Liver (tissue), 9 donors: ENCODE data around the gene SCNN1B. TPM values are rescaled to one million over a fixed set of nuclear protein-coding genes. Genes with fewer than 3 reads are reported as not detected.

Experiments used
- DNase-seq: peaks from one replicate; pipeline ENCODE4 v3.0.0-alpha.2; 2017; ENCODE audit warnings: low spot score
- H3K27ac ChIP-seq, 2 donors: one replicate each; pipeline ENCODE4 v1.7.0; 2013; ENCODE audit warnings: inconsistent platforms in 2 of 2, low read length in 2 of 2, control low read depth in 1 of 2, low read depth in 1 of 2, mild to moderate bottlenecking in 1 of 2
- H3K27me3 ChIP-seq, 4 donors: one replicate each; pipeline versions ENCODE4 v1.6.1 to v1.7.0; 2013; ENCODE audit warnings: low read length in 3 of 4, inconsistent platforms in 1 of 4, mild to moderate bottlenecking in 1 of 4, moderate library complexity in 1 of 4; ENCODE audit not compliant: control insufficient read depth in 4 of 4, insufficient read depth in 4 of 4
- H3K36me3 ChIP-seq, 4 donors: one replicate each; pipeline versions ENCODE4 v1.6.1 to v1.7.0; 2013; ENCODE audit warnings: low read length in 3 of 4, mild to moderate bottlenecking in 3 of 4, low read depth in 1 of 4, moderate library complexity in 1 of 4; ENCODE audit not compliant: control insufficient read depth in 4 of 4, insufficient read depth in 3 of 4
- H3K4me1 ChIP-seq, 4 donors: one replicate each; pipeline versions ENCODE4 v1.6.1 to v1.7.0; 2013; ENCODE audit warnings: low read length in 3 of 4, mild to moderate bottlenecking in 3 of 4, moderate library complexity in 1 of 4; ENCODE audit not compliant: control insufficient read depth in 4 of 4, insufficient read depth in 4 of 4
- H3K4me3 ChIP-seq, 3 donors: one replicate each; pipeline versions ENCODE4 v1.6.1 to v1.7.0; 2013; ENCODE audit warnings: low read length in 3 of 3, control low read depth in 1 of 3, low read depth in 1 of 3, mild to moderate bottlenecking in 1 of 3
- H3K9ac ChIP-seq, 2 donors: one replicate each; pipeline ENCODE4 v1.7.0; 2013; ENCODE audit warnings: low read length in 2 of 2, mild to moderate bottlenecking in 2 of 2, moderate library complexity in 2 of 2, control low read depth in 1 of 2, low read depth in 1 of 2
- H3K9me3 ChIP-seq, 4 donors: one replicate each; pipeline versions ENCODE4 v1.6.1 to v1.7.0; 2013; ENCODE audit warnings: low read length in 3 of 4; ENCODE audit not compliant: control insufficient read depth in 4 of 4
- ATF3 ChIP-seq: IDR thresholded peaks from 2 replicates; pipeline ENCODE4 v1.6.1; 2016; ENCODE audit warnings: antibody characterized with exemption
- EGR1 ChIP-seq, 2 donors: IDR thresholded peaks; 2 replicates each; pipeline ENCODE4 v1.6.1; 2016 to 2018; ENCODE audit warnings: antibody characterized with exemption in 2 of 2, low read depth in 2 of 2
- GABPA ChIP-seq, 2 donors: IDR thresholded peaks in 1 of 2; conservative IDR thresholded peaks in 1 of 2; 2 replicates each; pipeline ENCODE4 v1.6.1; 2016; ENCODE audit warnings: antibody characterized with exemption in 2 of 2, mild to moderate bottlenecking in 1 of 2, moderate library complexity in 1 of 2
- HNF4A ChIP-seq, 2 donors: conservative IDR thresholded peaks; 2 replicates each; pipeline ENCODE4 v1.6.1; 2016; ENCODE audit warnings: antibody characterized with exemption in 2 of 2, mild to moderate bottlenecking in 2 of 2
- HNF4G ChIP-seq: IDR thresholded peaks from 2 replicates; pipeline ENCODE4 v1.6.1; 2016; ENCODE audit warnings: antibody characterized with exemption
- JUND ChIP-seq, 2 donors: IDR thresholded peaks; 2 replicates each; pipeline ENCODE4 v1.6.1; 2016; ENCODE audit warnings: antibody characterized with exemption in 2 of 2
- RAD21 ChIP-seq, 2 donors: IDR thresholded peaks; 2 replicates each; pipeline ENCODE4 v1.6.1; 2016; ENCODE audit warnings: antibody characterized with exemption in 2 of 2, mild to moderate bottlenecking in 2 of 2
- RXRA ChIP-seq, 2 donors: IDR thresholded peaks; 2 replicates each; pipeline ENCODE4 v1.6.1; 2017 to 2018; ENCODE audit warnings: antibody characterized with exemption in 2 of 2, mild to moderate bottlenecking in 1 of 2
- SP1 ChIP-seq: IDR thresholded peaks from 2 replicates; pipeline ENCODE4 v1.6.1; 2018; ENCODE audit warnings: antibody characterized with exemption, mild to moderate bottlenecking
- TAF1 ChIP-seq: conservative IDR thresholded peaks from 2 replicates; pipeline ENCODE4 v1.6.1; 2016; ENCODE audit warnings: antibody characterized with exemption, mild to moderate bottlenecking
- YY1 ChIP-seq: IDR thresholded peaks from 2 replicates; pipeline ENCODE4 v1.6.1; 2016; ENCODE audit warnings: antibody characterized with exemption, mild to moderate bottlenecking
- ZBTB33 ChIP-seq: IDR thresholded peaks from 2 replicates; pipeline ENCODE4 v1.6.1; 2016; ENCODE audit warnings: antibody characterized with exemption
- WGBS: extraction: QIAGEN DNeasy Blood & Tissue Kit; methylation state at CpG from one replicate; pipeline ENCODE4 v1.1.7; 2013; 5-methylcytosine and 5-hydroxymethylcytosine counted together
- polyA plus RNA-seq, 2 donors: library from polyadenylated mRNA; stranded (reverse) in 1 of 2; unstranded in 1 of 2; fragments of 200-250 nt in 1 of 2; fragments of >200 nt in 1 of 2; fragmentation: Nextera tagmentation in 1 of 2; extraction: Ambion mirVana in 1 of 2; gene quantifications; one replicate each; pipeline versions ENCODE4 v1.2.1 to v1.2.3, GENCODE V29; 2013 to 2015
- total RNA-seq, 2 donors: library from RNA; depleted of rRNA; stranded (reverse); fragments of >200 nt; gene quantifications; one replicate each; pipeline ENCODE4 v1.2.3, GENCODE V29; 2014
- donor health status: healthy.
- donor health status: healthy.
- donor health status: healthy.
- donor health status: healthy.
- donor health status: healthy.

Gene SCNN1B
- total and polyA plus RNA-seq, 4 donors = 0.08 to 0.17 (median 0.14) TPM; not detected in 1

- Histone ChIP-seq H3K27ac (no peak overlapping the region), H3K9ac (no peak overlapping the region), H3K36me3 (peaks cover 16 to 74% (median 40%) of the 10 kb centered on the region in 4 donors), H3K4me1 (no peaks in the 10 kb centered on the region), H3K9me3 (no peaks in the 10 kb centered on the region), H3K27me3 (no peaks in the 10 kb centered on the region), H3K4me3 (no peak overlapping the region)
- no peak for DNase-seq
- WGBS = over 99% methylated on average over 2 of the region's 2 CpGs
- TF ChIP-seq HNF4G (no peak), SP1 (no peak), RXRA (IDR thresholded peaks at IDR 0.05) (no peak), JUND (IDR thresholded peaks at IDR 0.05) (no peak), TAF1 (no peak), ATF3 (no peak), YY1 (no peak)
These were observed 100.0 kb downstream of the SCNN1B start for GRCh38 chr16:23402100-23402499.

- Histone ChIP-seq H3K4me3 (no peak overlapping the region), H3K4me1 (no peaks in the 10 kb centered on the region), H3K36me3 (peaks cover 14 to 71% (median 35%) of the 10 kb centered on the region in 4 donors), H3K9ac (no peak overlapping the region), H3K27ac (no peak overlapping the region), H3K9me3 (no peaks in the 10 kb centered on the region), H3K27me3 (no peaks in the 10 kb centered on the region)
- WGBS = 94% methylated on average over 11 of the region's 11 CpGs
- TF ChIP-seq ATF3 (no peak), RAD21 (IDR thresholded peaks at IDR 0.05) (no peak)
- no peak for DNase-seq
These were observed 101.4 kb downstream of the SCNN1B start for GRCh38 chr16:23403547-23403946.

GRCh38 chr16:23406024-23406423 lies 103.9 kb downstream of the SCNN1B start:
- no peak overlapping the region for H3K9ac ChIP-seq
- H3K4me3 ChIP-seq = no peak overlapping the region
- no peaks in the 10 kb centered on the region for H3K4me1 ChIP-seq
- WGBS = 89% methylated on average over 2 of the region's 2 CpGs
- no peaks in the 10 kb centered on the region for H3K9me3 ChIP-seq
- H3K27me3 ChIP-seq = no peaks in the 10 kb centered on the region
- H3K27ac ChIP-seq = no peak overlapping the region
- no peak for DNase-seq
- peaks cover 18 to 67% (median 42%) of the 10 kb centered on the region in 4 donors for H3K36me3 ChIP-seq
- no peak for TF ChIP-seq HNF4A (conservative IDR thresholded peaks at IDR 0.05)
- TF ChIP-seq JUND (IDR thresholded peaks at IDR 0.05) = no peak
- no peak for TF ChIP-seq ATF3
- no peak for TF ChIP-seq GABPA (IDR thresholded peaks at IDR 0.05 in 1 of 2, conservative IDR thresholded peaks at IDR 0.05 in 1 of 2)
- no peak for TF ChIP-seq RXRA (IDR thresholded peaks at IDR 0.05)
- no peak for TF ChIP-seq EGR1 (IDR thresholded peaks at IDR 0.05; ENCODE audit: low read depth in 2 of 2)
- no peak for TF ChIP-seq ZBTB33
- no peak for TF ChIP-seq RAD21 (IDR thresholded peaks at IDR 0.05)
